HEK293 (cell line): ENCODE data around the gene CLEC16A.

Experiments used
- CTCF ChIA-PET: fragments of 350-600 bp; formaldehyde crosslinking; extraction: SDS; loops from one replicate; lab custom pipeline; 2021; ENCODE audit warnings: antibody characterized with exemption; lab: Yijun Ruan, JAX
- POLR2A ChIA-PET: fragments of 300-600 bp; formaldehyde crosslinking; extraction: SDS; loops from one replicate; lab custom pipeline; 2020; ENCODE audit warnings: antibody characterized with exemption, inconsistent platforms; lab: Yijun Ruan, JAX
- H3K27ac ChIP-seq: fragments of 200-500 bp; sonication (Bioruptor generic); 2 replicates; pipeline ENCODE4 v1.5.1; 2014; ENCODE audit warnings: low read depth, low read length, control low read depth, inconsistent platforms; ENCODE audit errors: extremely low read depth
- H3K36me3 ChIP-seq, 2 experiments: fragments of 200-500 bp in 1 of 2; sonication (Bioruptor generic) in 1 of 2; 1 replicate in 1 of 2; 2 replicates in 1 of 2; pipeline ENCODE4 v1.5.1; 2014 to 2017; ENCODE audit warnings: inconsistent platforms in 2 of 2, low read length in 2 of 2; ENCODE audit not compliant: control insufficient read depth in 2 of 2, insufficient read depth in 1 of 2
- H3K4me1 ChIP-seq: fragments of 200-500 bp; sonication (Bioruptor generic); 2 replicates; pipeline ENCODE4 v1.5.1; 2014; ENCODE audit warnings: mild to moderate bottlenecking, low read length, inconsistent platforms; ENCODE audit not compliant: control insufficient read depth, insufficient read depth
- H3K4me3 ChIP-seq: 2 replicates; pipeline ENCODE4 v1.5.1; 2011; ENCODE audit warnings: low read depth, mild to moderate bottlenecking, control low read depth, low read length, moderate library complexity
- H3K9me3 ChIP-seq: fragments of 200-500 bp; sonication (Bioruptor generic); 2 replicates; pipeline ENCODE4 v1.5.1; 2014; ENCODE audit warnings: low read depth, low read length, inconsistent platforms; ENCODE audit not compliant: control insufficient read depth, insufficient read depth
- OSR2 ChIP-seq: fragments of 450-650 bp; formaldehyde crosslinking; IDR thresholded peaks from 2 replicates; pipeline ENCODE4 v1.5.1; 2016; ENCODE audit warnings: missing biosample characterization, missing genetic modification characterization
- ZEB2 ChIP-seq: fragments of 450-650 bp; formaldehyde crosslinking; IDR thresholded peaks from 2 replicates; pipeline ENCODE4 v1.5.1; 2016; ENCODE audit warnings: missing biosample characterization, missing genetic modification characterization
- ZFP69B ChIP-seq: fragments of 450-650 bp; formaldehyde crosslinking; IDR thresholded peaks from 2 replicates; pipeline ENCODE4 v1.5.1; 2016; ENCODE audit warnings: missing biosample characterization, missing genetic modification characterization
- ZIC2 ChIP-seq: fragments of 450-650 bp; formaldehyde crosslinking; IDR thresholded peaks from 2 replicates; pipeline ENCODE4 v1.5.1; 2016; ENCODE audit warnings: missing biosample characterization, missing genetic modification characterization
- ZNF10 ChIP-seq: fragments of 450-650 bp; formaldehyde crosslinking; IDR thresholded peaks from 2 replicates; pipeline ENCODE4 v1.5.1; 2017; ENCODE audit warnings: missing biosample characterization, missing genetic modification characterization
- ZNF121 ChIP-seq: fragments of 450-650 bp; formaldehyde crosslinking; IDR thresholded peaks from 2 replicates; pipeline ENCODE4 v1.5.1; 2016; ENCODE audit warnings: missing biosample characterization, missing genetic modification characterization
- ZNF133 ChIP-seq: fragments of 450-650 bp; formaldehyde crosslinking; IDR thresholded peaks from 2 replicates; pipeline ENCODE4 v1.5.1; 2016; ENCODE audit warnings: missing biosample characterization, missing genetic modification characterization
- ZNF174 ChIP-seq: fragments of 450-650 bp; formaldehyde crosslinking; IDR thresholded peaks from 2 replicates; pipeline ENCODE4 v1.5.0; 2017; ENCODE audit warnings: missing biosample characterization, mild to moderate bottlenecking, missing genetic modification characterization
- ZNF24 ChIP-seq: fragments of 450-650 bp; formaldehyde crosslinking; IDR thresholded peaks from 2 replicates; pipeline ENCODE4 v1.5.1; 2016; ENCODE audit warnings: missing biosample characterization, missing genetic modification characterization
- ZNF248 ChIP-seq: fragments of 450-650 bp; formaldehyde crosslinking; IDR thresholded peaks from 2 replicates; pipeline ENCODE4 v1.5.1; 2017; ENCODE audit warnings: missing biosample characterization, missing genetic modification characterization
- ZNF266 ChIP-seq: fragments of 450-650 bp; formaldehyde crosslinking; IDR thresholded peaks from 2 replicates; pipeline ENCODE4 v1.5.1; 2016; ENCODE audit warnings: missing biosample characterization, missing genetic modification characterization, low read depth
- ZNF335 ChIP-seq: fragments of 450-650 bp; formaldehyde crosslinking; conservative IDR thresholded peaks from 2 replicates; pipeline ENCODE4 v1.5.1; 2016; ENCODE audit warnings: missing biosample characterization, missing genetic modification characterization
- ZNF394 ChIP-seq: fragments of 450-650 bp; formaldehyde crosslinking; IDR thresholded peaks from 2 replicates; pipeline ENCODE4 v1.5.1; 2016; ENCODE audit warnings: missing biosample characterization, missing genetic modification characterization, mild to moderate bottlenecking, moderate library complexity, borderline replicate concordance
- ZNF423 ChIP-seq: fragments of 450-650 bp; formaldehyde crosslinking; IDR thresholded peaks from 2 replicates; pipeline ENCODE4 v1.5.1; 2016; ENCODE audit warnings: missing biosample characterization, missing genetic modification characterization
- ZNF426 ChIP-seq: fragments of 450-650 bp; formaldehyde crosslinking; IDR thresholded peaks from 2 replicates; pipeline ENCODE4 v1.5.1; 2017; ENCODE audit warnings: missing biosample characterization, missing genetic modification characterization, mild to moderate bottlenecking, inconsistent platforms, moderate library complexity
- ZNF510 ChIP-seq: fragments of 450-650 bp; formaldehyde crosslinking; IDR thresholded peaks from 2 replicates; pipeline ENCODE4 v1.5.1; 2018; ENCODE audit warnings: mild to moderate bottlenecking, missing genetic modification characterization, missing biosample characterization; ENCODE audit not compliant: insufficient replicate concordance
- ZNF513 ChIP-seq: fragments of 450-650 bp; IDR thresholded peaks from 2 replicates; pipeline ENCODE4 v1.5.1; 2018; ENCODE audit warnings: missing biosample characterization, missing genetic modification characterization
- ZNF544 ChIP-seq: fragments of 450-650 bp; formaldehyde crosslinking; IDR thresholded peaks from 2 replicates; pipeline ENCODE4 v1.5.0; 2017; ENCODE audit warnings: missing biosample characterization, missing genetic modification characterization
- ZNF560 ChIP-seq: fragments of 450-650 bp; formaldehyde crosslinking; IDR thresholded peaks from 2 replicates; pipeline ENCODE4 v1.5.1; 2017; ENCODE audit warnings: missing biosample characterization, missing genetic modification characterization, borderline replicate concordance
- ZNF580 ChIP-seq: fragments of 450-650 bp; formaldehyde crosslinking; IDR thresholded peaks from 2 replicates; pipeline ENCODE4 v1.5.1; 2016; ENCODE audit warnings: missing biosample characterization, missing genetic modification characterization
- ZNF585B ChIP-seq: fragments of 450-650 bp; formaldehyde crosslinking; IDR thresholded peaks from 2 replicates; pipeline ENCODE4 v1.5.1; 2016; ENCODE audit warnings: missing biosample characterization, missing genetic modification characterization
- ZNF660 ChIP-seq: fragments of 450-650 bp; IDR thresholded peaks from 2 replicates; pipeline ENCODE4 v1.5.1; 2018; ENCODE audit warnings: missing biosample characterization, mild to moderate bottlenecking, missing genetic modification characterization
- ZNF670 ChIP-seq: fragments of 450-650 bp; formaldehyde crosslinking; IDR thresholded peaks from 2 replicates; pipeline ENCODE4 v1.5.1; 2016; ENCODE audit warnings: missing biosample characterization, missing genetic modification characterization, low read depth
- ZNF747 ChIP-seq: fragments of 450-650 bp; formaldehyde crosslinking; IDR thresholded peaks from 2 replicates; pipeline ENCODE4 v1.5.1; 2016; ENCODE audit warnings: missing biosample characterization, missing genetic modification characterization
- ZNF76 ChIP-seq: fragments of 450-650 bp; formaldehyde crosslinking; IDR thresholded peaks from 2 replicates; pipeline ENCODE4; 2016; ENCODE audit warnings: low read depth, missing biosample characterization, missing genetic modification characterization, borderline replicate concordance
- ZNF776 ChIP-seq: fragments of 450-650 bp; formaldehyde crosslinking; IDR thresholded peaks from 2 replicates; pipeline ENCODE4 v1.5.0; 2017; ENCODE audit warnings: missing biosample characterization, missing genetic modification characterization, borderline replicate concordance
- ZNF830 ChIP-seq: fragments of 450-650 bp; IDR thresholded peaks from 2 replicates; pipeline ENCODE4 v1.5.0; 2018; ENCODE audit warnings: missing biosample characterization, missing genetic modification characterization, low read depth, mild to moderate bottlenecking, moderate library complexity
- ZSCAN30 ChIP-seq: fragments of 450-650 bp; IDR thresholded peaks from 2 replicates; pipeline ENCODE4 v1.5.1; 2018; ENCODE audit warnings: missing biosample characterization, mild to moderate bottlenecking, missing genetic modification characterization, moderate library complexity
- ZXDB ChIP-seq: fragments of 450-650 bp; formaldehyde crosslinking; IDR thresholded peaks from 2 replicates; pipeline ENCODE4 v1.5.1; 2016; ENCODE audit warnings: missing biosample characterization, missing genetic modification characterization
- TF ChIP-seq, protein P1 (sequence below): fragments of 450-650 bp; formaldehyde crosslinking; IDR thresholded peaks from 2 replicates; pipeline ENCODE4 v1.5.1; 2016; ENCODE audit warnings: missing biosample characterization, missing genetic modification characterization
- TF ChIP-seq, protein P2 (sequence below): fragments of 450-650 bp; formaldehyde crosslinking; IDR thresholded peaks from 2 replicates; pipeline ENCODE4; 2016; ENCODE audit warnings: missing biosample characterization, missing genetic modification characterization
- TF ChIP-seq, protein P3 (sequence below): fragments of 450-650 bp; formaldehyde crosslinking; IDR thresholded peaks from 2 replicates; pipeline ENCODE4 v1.5.1; 2016; ENCODE audit warnings: missing biosample characterization, missing genetic modification characterization

The CLEC16A gene

GRCh38 chr16:11167581-11167980 lies 223.2 kb downstream of the CLEC16A start (continued):
- TF ChIP-seq ZNF830 (no peak), ZNF747 (tag by site-specific recombination) (no peak), ZNF660 (tag by site-specific recombination) (no peak), ZNF560 (no peak), ZNF76 (tag by site-specific recombination) (no peak), ZNF266 (tag by site-specific recombination) (no peak), ZNF174 (tag by site-specific recombination) (no peak)
- TF ChIP-seq, protein P1, sequence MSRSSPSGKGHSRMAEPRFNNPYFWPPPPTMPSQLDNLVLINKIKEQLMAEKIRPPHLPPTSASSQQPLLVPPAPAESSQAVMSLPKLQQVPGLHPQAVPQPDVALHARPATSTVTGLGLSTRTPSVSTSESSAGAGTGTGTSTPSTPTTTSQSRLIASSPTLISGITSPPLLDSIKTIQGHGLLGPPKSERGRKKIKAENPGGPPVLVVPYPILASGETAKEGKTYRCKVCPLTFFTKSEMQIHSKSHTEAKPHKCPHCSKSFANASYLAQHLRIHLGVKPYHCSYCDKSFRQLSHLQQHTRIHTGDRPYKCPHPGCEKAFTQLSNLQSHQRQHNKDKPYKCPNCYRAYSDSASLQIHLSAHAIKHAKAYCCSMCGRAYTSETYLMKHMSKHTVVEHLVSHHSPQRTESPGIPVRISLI (tag by site-specific recombination), result no peak

- no peak overlapping the region for H3K27ac ChIP-seq
- peaks cover 0 to 21% of the 10 kb centered on the region in 2 experiments; a peak in 1 of 3 replicates for H3K36me3 ChIP-seq
- CTCF ChIA-PET, result no interaction called here
- no peak overlapping the region for H3K4me3 ChIP-seq
- POLR2A ChIA-PET, result no interaction called here
- peaks cover 9% of the 10 kb centered on the region for H3K4me1 ChIP-seq
- no peaks in the 10 kb centered on the region for H3K9me3 ChIP-seq
- TF ChIP-seq ZNF248 (no peak), OSR2 (tag by site-specific recombination) (no peak), ZNF580 (tag by site-specific recombination) (no peak), ZNF670 (tag by site-specific recombination) (no peak), ZNF24 (tag by site-specific recombination) (no peak), ZNF335 (no peak)
- TF ChIP-seq, protein P2, sequence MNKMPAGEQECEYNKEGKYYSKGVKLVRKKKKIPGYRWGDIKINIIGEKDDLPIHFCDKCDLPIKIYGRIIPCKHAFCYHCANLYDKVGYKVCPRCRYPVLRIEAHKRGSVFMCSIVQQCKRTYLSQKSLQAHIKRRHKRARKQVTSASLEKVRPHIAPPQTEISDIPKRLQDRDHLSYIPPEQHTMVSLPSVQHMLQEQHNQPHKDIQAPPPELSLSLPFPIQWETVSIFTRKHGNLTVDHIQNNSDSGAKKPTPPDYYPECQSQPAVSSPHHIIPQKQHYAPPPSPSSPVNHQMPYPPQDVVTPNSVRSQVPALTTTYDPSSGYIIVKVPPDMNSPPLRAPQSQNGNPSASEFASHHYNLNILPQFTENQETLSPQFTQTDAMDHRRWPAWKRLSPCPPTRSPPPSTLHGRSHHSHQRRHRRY (tag by site-specific recombination), result no peak
These were observed 224.2 kb downstream of the CLEC16A start for GRCh38 chr16:11168386-11169051.

DNA sequence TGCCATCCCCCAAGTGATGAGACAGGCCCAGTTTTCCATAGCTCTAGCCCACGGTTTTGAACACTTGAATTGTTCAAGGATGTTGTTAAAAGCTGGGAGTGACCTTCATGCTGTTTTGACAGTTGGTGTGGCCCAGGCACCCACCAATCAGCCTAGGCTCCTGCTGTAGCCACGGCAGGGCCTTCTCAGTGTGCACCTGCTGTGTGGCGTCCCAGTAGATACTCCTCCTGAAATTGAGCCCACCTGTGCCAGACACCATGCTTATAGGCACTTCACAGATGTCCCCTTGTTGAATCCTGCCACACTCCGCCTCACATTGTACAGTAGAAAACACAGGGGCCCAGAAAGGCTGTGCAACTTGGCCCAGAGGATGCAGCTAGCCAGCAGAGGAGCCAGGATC lies 225.3 kb downstream of the CLEC16A start:
- POLR2A ChIA-PET, result no interaction called here
- peaks cover 0 to 21% of the 10 kb centered on the region in 2 experiments; a peak in 1 of 3 replicates for H3K36me3 ChIP-seq

DNA sequence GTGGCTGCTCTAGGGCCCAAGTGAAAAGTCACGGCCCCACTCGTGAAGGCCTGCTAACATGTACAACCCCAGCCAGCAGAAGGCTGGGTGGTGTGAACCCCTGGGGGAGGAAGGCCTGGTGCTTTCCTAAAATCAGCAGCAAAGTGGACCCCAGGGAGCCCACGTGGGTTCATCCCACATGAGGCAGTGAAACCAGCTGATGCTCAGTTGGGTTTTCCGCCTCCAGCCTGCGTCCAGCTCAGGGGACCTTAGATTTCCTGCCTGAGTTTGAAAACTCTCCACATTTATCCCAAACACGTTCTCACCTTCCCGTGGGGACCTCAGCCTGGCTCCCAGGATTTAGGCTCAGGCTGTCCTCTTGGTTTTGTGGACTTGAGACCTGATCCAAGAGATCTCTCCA lies 225.8 kb downstream of the CLEC16A start:
- TF ChIP-seq, protein P3, sequence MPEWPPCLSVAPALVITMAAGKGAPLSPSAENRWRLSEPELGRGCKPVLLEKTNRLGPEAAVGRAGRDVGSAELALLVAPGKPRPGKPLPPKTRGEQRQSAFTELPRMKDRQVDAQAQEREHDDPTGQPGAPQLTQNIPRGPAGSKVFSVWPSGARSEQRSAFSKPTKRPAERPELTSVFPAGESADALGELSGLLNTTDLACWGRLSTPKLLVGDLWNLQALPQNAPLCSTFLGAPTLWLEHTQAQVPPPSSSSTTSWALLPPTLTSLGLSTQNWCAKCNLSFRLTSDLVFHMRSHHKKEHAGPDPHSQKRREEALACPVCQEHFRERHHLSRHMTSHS (tag by site-specific recombination), result no peak
- TF ChIP-seq ZNF248 (no peak), ZNF510 (tag by site-specific recombination) (no peak), ZNF776 (no peak), ZSCAN30 (no peak), ZIC2 (no peak), ZNF10 (tag by site-specific recombination) (no peak), ZNF585B (tag by site-specific recombination) (no peak), ZNF513 (no peak), ZNF266 (tag by site-specific recombination) (no peak)
- no peaks in the 10 kb centered on the region for H3K4me1 ChIP-seq
- no peak overlapping the region for H3K4me3 ChIP-seq
- H3K36me3 ChIP-seq, result peaks cover 0 to 21% of the 10 kb centered on the region in 2 experiments; a peak in 1 of 3 replicates
- CTCF ChIA-PET, result no interaction called here
- no peak overlapping the region for H3K27ac ChIP-seq
- POLR2A ChIA-PET, result no interaction called here
- no peaks in the 10 kb centered on the region for H3K9me3 ChIP-seq

More for the DNA sequence above, 225.3 kb downstream of the CLEC16A start:
- Histone ChIP-seq H3K4me3 (no peak overlapping the region), H3K9me3 (no peaks in the 10 kb centered on the region), H3K4me1 (no peaks in the 10 kb centered on the region; the same call in 1 of the 2 replicates), H3K27ac (no peak overlapping the region)
- CTCF ChIA-PET, result no interaction called here
- no peak for TF ChIP-seq ZNF133
- TF ChIP-seq ZNF121, result no peak
- no peak for TF ChIP-seq ZNF394
- TF ChIP-seq ZNF248, result no peak
- TF ChIP-seq ZNF423 (tag by site-specific recombination), result no peak
- TF ChIP-seq ZEB2 (tag by site-specific recombination), result no peak
- no peak for TF ChIP-seq ZXDB (tag by site-specific recombination)
- no peak for TF ChIP-seq ZNF426
- no peak for TF ChIP-seq ZFP69B (tag by site-specific recombination)
- TF ChIP-seq ZNF544, result no peak
